IMR-90 (cell line): ENCODE data around the gene NFIX.
A peak's percentile ranks its signal among the peaks of the same experiment; 100 is the strongest.

ENCODE experiments used
- BHLHE40 ChIP-seq: fragments of 150-350 bp; IDR thresholded peaks from 2 replicates; pipeline ENCODE4 v1.6.1; 2016; ENCODE audit warnings: mild to moderate bottlenecking, low read depth, low read length
- CEBPB ChIP-seq: IDR thresholded peaks from 2 replicates; pipeline ENCODE4 v1.6.1; 2012; ENCODE audit warnings: low read depth, low read length, improper control_type of control experiment
- MAFK ChIP-seq: IDR thresholded peaks from 2 replicates; pipeline ENCODE4 v1.6.1; 2012; ENCODE audit warnings: low read depth, low read length, improper control_type of control experiment
- MXI1 ChIP-seq: IDR thresholded peaks from 2 replicates; pipeline ENCODE4 v1.6.1; 2012; ENCODE audit warnings: low read depth, mild to moderate bottlenecking, low read length, moderate library complexity, borderline replicate concordance
- NFE2L2 ChIP-seq: fragments of 150-350 bp; IDR thresholded peaks from 2 replicates; pipeline ENCODE4 v1.6.1; 2016; ENCODE audit warnings: low read depth, mild to moderate bottlenecking, low read length
- POLR2A ChIP-seq: IDR thresholded peaks from 2 replicates; pipeline ENCODE4 v1.6.1; 2012; ENCODE audit warnings: mild to moderate bottlenecking, low read depth, low read length
- RAD21 ChIP-seq: IDR thresholded peaks from 2 replicates; pipeline ENCODE4 v1.6.1; 2012; ENCODE audit warnings: low read length, improper control_type of control experiment
- RCOR1 ChIP-seq: IDR thresholded peaks from 2 replicates; pipeline ENCODE4 v1.6.1; 2012; ENCODE audit warnings: mild to moderate bottlenecking, low read length, improper control_type of control experiment; ENCODE audit not compliant: insufficient replicate concordance
- TF ChIP-seq, protein P1 (sequence below): conservative IDR thresholded peaks from 2 replicates; pipeline ENCODE4 v1.5.1; 2012; ENCODE audit warnings: mild to moderate bottlenecking, low read depth, low read length, improper control_type of control experiment

- no peak for TF ChIP-seq MAFK
- TF ChIP-seq, protein P1, sequence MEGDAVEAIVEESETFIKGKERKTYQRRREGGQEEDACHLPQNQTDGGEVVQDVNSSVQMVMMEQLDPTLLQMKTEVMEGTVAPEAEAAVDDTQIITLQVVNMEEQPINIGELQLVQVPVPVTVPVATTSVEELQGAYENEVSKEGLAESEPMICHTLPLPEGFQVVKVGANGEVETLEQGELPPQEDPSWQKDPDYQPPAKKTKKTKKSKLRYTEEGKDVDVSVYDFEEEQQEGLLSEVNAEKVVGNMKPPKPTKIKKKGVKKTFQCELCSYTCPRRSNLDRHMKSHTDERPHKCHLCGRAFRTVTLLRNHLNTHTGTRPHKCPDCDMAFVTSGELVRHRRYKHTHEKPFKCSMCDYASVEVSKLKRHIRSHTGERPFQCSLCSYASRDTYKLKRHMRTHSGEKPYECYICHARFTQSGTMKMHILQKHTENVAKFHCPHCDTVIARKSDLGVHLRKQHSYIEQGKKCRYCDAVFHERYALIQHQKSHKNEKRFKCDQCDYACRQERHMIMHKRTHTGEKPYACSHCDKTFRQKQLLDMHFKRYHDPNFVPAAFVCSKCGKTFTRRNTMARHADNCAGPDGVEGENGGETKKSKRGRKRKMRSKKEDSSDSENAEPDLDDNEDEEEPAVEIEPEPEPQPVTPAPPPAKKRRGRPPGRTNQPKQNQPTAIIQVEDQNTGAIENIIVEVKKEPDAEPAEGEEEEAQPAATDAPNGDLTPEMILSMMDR: no peak
- TF ChIP-seq NFE2L2: no peak
- TF ChIP-seq CEBPB: no peak
- TF ChIP-seq POLR2A: no peak
- TF ChIP-seq MXI1: 0 out of 2 replicates have a peak, but pooled peaks have one; percentile 13
- no peak for TF ChIP-seq RAD21
- TF ChIP-seq RCOR1: no peak
- TF ChIP-seq BHLHE40: no peak
These were observed 56.4 kb downstream of the NFIX start for GRCh38 chr19:13051557-13052165.
